Measurements from ENCODE around the gene NUDC.

DNA sequence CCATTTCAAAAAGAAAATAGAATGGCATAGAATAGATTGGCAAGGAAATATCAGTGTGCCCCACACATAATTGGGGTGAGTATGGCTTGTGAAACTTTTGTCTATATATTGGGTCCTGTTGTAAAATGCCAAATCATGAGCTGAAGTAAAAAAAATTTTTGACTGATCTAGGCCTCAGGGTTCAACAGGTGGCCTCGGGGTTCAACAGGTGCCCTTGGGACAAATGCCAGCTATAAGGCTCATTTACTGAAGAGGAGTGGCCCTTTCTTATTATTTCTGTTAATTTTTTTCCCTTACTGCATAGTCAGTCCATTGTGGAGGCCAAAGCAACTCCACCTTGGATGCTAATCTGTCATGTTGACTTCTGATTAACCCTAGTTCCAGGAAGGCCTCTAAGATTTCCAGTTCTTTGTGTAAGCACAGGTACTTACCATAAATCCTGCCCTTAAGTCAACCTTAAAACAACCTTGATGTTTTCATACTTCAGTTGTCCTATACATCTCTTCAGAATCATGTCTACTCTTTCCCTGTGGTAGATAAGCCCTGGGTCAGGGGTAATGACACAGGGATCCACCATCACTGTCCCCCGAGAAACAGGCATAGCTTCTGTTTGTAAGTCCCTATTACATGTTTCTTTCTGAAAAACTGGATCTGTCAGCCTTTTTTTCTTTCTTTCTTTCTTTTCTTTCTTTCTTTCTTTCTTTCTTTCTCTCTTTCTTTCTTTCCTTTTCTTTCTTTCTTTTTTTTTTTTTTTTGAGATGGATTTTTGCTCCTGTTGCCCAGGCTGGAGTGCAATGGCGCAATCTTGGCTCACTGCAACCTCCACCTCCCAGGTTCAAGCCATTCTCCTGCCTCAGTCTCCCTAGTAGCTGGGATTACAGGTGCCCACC lies 55.3 kb downstream of the NUDC start:
- TF ChIP-seq, protein P1, sequence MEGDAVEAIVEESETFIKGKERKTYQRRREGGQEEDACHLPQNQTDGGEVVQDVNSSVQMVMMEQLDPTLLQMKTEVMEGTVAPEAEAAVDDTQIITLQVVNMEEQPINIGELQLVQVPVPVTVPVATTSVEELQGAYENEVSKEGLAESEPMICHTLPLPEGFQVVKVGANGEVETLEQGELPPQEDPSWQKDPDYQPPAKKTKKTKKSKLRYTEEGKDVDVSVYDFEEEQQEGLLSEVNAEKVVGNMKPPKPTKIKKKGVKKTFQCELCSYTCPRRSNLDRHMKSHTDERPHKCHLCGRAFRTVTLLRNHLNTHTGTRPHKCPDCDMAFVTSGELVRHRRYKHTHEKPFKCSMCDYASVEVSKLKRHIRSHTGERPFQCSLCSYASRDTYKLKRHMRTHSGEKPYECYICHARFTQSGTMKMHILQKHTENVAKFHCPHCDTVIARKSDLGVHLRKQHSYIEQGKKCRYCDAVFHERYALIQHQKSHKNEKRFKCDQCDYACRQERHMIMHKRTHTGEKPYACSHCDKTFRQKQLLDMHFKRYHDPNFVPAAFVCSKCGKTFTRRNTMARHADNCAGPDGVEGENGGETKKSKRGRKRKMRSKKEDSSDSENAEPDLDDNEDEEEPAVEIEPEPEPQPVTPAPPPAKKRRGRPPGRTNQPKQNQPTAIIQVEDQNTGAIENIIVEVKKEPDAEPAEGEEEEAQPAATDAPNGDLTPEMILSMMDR (IDR thresholded peaks at IDR 0.05), result no peak
- TF ChIP-seq POLR2A (IDR thresholded peaks at IDR 0.05), result no peak
